DOHH2 (cell line): ENCODE results near the gene PPP1R15A.
A peak's percentile ranks its signal among the peaks of the same experiment; 100 is the strongest.
"Not testable (repeated sequence)": the region's sequence is repeated elsewhere in the genome, so short reads cannot be mapped to it uniquely, and the experiment has no call there.

Experiments used
- H3F3A ChIP-seq: fragments of 200-600 bp; sonication (generic), shearing (Covaris generic); 2 replicates; pipeline ENCODE4 v1.6.0; 2016; ENCODE audit warnings: antibody characterized with exemption, mild to moderate bottlenecking; ENCODE audit not compliant: control insufficient read depth, insufficient read depth
- H3K27ac ChIP-seq: fragments of 200-600 bp; sonication (generic); 2 replicates; pipeline ENCODE4 v1.5.1; 2014; ENCODE audit warnings: low read depth, mild to moderate bottlenecking, low read length, moderate library complexity
- H3K27me3 ChIP-seq: fragments of 200-600 bp; sonication (generic); 2 replicates; pipeline ENCODE4 v1.6.1; 2014; ENCODE audit warnings: mild to moderate bottlenecking, low read length, mixed read lengths; ENCODE audit not compliant: control insufficient read depth
- H3K36me3 ChIP-seq: fragments of 200-600 bp; sonication (generic); 2 replicates; pipeline ENCODE4 v1.6.1; 2014; ENCODE audit warnings: mild to moderate bottlenecking, low read length, moderate library complexity, mixed read lengths; ENCODE audit not compliant: control insufficient read depth
- H3K4me1 ChIP-seq: fragments of 200-600 bp; sonication (generic); 2 replicates; pipeline ENCODE4 v1.6.1; 2014; ENCODE audit warnings: mild to moderate bottlenecking, low read length, mixed read lengths; ENCODE audit not compliant: control insufficient read depth
- H3K4me2 ChIP-seq: fragments of 200-600 bp; sonication (generic); 2 replicates; pipeline ENCODE4 v1.6.0; 2014; ENCODE audit warnings: mild to moderate bottlenecking, low read length, moderate library complexity
- H3K4me3 ChIP-seq: fragments of 200-600 bp; sonication (generic); 2 replicates; pipeline ENCODE4 v1.5.1; 2014; ENCODE audit warnings: mild to moderate bottlenecking, low read length, mixed read lengths
- H3K79me2 ChIP-seq: fragments of 200-600 bp; sonication (generic); 2 replicates; pipeline ENCODE4 v1.6.1; 2014; ENCODE audit warnings: mild to moderate bottlenecking, low read length, mixed read lengths; ENCODE audit not compliant: control insufficient read depth
- H3K9me2 ChIP-seq: fragments of 200-600 bp; sonication (generic); replicated peaks from 2 replicates; pipeline ENCODE4 v1.6.1; 2014; ENCODE audit warnings: mild to moderate bottlenecking, low read length, mixed read lengths; ENCODE audit not compliant: control insufficient read depth
- H3K9me3 ChIP-seq: fragments of 200-600 bp; sonication (generic); 2 replicates; pipeline ENCODE4 v1.6.1; 2014; ENCODE audit warnings: antibody characterized with exemption, low read length, mixed read lengths; ENCODE audit not compliant: control insufficient read depth, insufficient read depth
- H4K20me1 ChIP-seq: fragments of 200-600 bp; sonication (generic); 2 replicates; pipeline ENCODE4 v1.6.0; 2014; ENCODE audit warnings: low read depth, mild to moderate bottlenecking, antibody characterized with exemption, low read length, moderate library complexity; ENCODE audit not compliant: control insufficient read depth, insufficient read depth
- EZH2phosphoT487 ChIP-seq: fragments of 200-600 bp; sonication (generic); IDR thresholded peaks from 2 replicates; pipeline ENCODE4 v1.6.1; 2017; ENCODE audit warnings: borderline replicate concordance, mild to moderate bottlenecking, antibody characterized with exemption, low read length, moderate library complexity, mixed read lengths
- TF ChIP-seq, protein P1 (sequence below): fragments of 200-600 bp; sonication (generic); IDR thresholded peaks from one replicate; pipeline ENCODE4 v1.5.1; 2014; ENCODE audit warnings: antibody characterized with exemption, mild to moderate bottlenecking, low read depth, low read length; ENCODE audit not compliant: poor library complexity, severe bottlenecking

PPP1R15A gene

DNA sequence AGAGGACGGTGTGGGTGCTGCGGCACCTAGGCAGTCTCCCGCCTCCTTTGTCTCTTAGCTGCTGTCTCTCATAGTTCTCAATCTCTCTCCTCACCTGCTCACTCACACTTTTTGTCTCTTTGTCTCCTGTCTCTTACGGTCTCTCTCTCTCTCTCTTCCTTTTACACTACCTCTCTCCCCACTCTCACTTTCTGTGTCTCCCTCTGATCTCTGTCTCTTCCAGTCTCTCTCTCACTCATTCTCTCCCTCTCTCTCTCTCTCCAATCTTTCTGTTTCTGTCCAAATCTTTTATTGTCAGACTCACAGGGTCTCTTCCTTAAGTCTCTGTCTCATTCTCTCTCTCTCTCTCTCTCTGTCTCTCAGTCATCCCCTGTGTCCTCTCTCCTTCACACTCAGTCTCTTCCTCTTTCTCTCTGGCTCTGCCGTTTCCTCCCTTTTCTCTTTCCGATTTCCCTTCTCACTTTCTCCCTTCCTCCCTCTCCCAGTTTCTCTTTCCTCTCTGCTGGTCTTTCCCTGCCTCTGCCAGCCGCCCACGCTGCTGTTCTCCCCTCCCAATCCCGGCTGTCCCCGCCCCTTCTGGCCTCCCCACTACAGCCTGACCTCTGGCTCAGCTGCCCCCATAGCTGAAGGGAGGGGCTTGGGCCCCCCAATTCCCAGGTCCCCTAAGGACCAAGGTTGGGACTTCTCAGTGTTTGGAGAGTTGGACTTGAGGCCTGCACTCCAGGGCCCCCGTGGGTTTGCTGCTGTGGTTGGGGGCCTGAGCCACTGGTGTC, 3.9 kb upstream of the PPP1R15A start, which contains the start of gene PLEKHA4:
Gene PLEKHA4, minus strand, starts transcription at position 504 of the 773 bp plus-strand sequence. CDS start 997 bp downstream, outside the sequence.
- Histone ChIP-seq H3K9me2 (no peaks in the 10 kb centered on the region), H3K9me3 (no peaks in the 10 kb centered on the region), H3K4me1 (peaks cover 35% of the 10 kb centered on the region), H3K27ac (no peak within 1 kb of the TSS), H3K4me2 (peak within 1 kb of the TSS; percentile 40), H3K36me3 (peaks cover 10% of the 10 kb centered on the region), H3F3A (peaks cover 3% of the 10 kb centered on the region), H4K20me1 (peaks cover 7% of the 10 kb centered on the region; the same call in 1 of the 2 replicates), H3K4me3 (peak within 1 kb of the TSS; percentile 31), H3K27me3 (no peaks in the 10 kb centered on the region), H3K79me2 (peaks cover 11% of the 10 kb centered on the region)
- TF ChIP-seq, protein P1, sequence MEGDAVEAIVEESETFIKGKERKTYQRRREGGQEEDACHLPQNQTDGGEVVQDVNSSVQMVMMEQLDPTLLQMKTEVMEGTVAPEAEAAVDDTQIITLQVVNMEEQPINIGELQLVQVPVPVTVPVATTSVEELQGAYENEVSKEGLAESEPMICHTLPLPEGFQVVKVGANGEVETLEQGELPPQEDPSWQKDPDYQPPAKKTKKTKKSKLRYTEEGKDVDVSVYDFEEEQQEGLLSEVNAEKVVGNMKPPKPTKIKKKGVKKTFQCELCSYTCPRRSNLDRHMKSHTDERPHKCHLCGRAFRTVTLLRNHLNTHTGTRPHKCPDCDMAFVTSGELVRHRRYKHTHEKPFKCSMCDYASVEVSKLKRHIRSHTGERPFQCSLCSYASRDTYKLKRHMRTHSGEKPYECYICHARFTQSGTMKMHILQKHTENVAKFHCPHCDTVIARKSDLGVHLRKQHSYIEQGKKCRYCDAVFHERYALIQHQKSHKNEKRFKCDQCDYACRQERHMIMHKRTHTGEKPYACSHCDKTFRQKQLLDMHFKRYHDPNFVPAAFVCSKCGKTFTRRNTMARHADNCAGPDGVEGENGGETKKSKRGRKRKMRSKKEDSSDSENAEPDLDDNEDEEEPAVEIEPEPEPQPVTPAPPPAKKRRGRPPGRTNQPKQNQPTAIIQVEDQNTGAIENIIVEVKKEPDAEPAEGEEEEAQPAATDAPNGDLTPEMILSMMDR, result no peak
- TF ChIP-seq EZH2phosphoT487, result no peak

DNA sequence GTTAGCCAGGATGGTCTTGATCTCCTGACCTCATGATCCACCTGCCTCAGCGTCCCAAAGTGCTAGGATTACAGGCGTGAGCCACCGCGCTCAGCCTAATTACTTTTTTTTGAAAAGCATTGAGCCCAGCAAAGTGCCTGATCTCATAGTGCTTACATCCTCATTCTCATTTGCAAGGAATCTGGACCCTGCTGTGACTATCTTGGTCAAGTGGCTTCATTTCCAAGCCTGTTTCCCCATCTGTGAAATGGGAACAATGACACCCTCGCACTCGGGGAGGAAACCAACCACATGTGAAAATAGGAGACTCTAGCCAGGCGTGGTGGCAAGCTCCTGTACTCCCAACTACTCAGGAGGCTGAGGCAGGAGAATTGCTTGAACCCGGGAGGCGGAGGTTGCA, 2.2 kb upstream of the PPP1R15A start:
- H3K27me3 ChIP-seq, result no peaks in the 10 kb centered on the region

DNA sequence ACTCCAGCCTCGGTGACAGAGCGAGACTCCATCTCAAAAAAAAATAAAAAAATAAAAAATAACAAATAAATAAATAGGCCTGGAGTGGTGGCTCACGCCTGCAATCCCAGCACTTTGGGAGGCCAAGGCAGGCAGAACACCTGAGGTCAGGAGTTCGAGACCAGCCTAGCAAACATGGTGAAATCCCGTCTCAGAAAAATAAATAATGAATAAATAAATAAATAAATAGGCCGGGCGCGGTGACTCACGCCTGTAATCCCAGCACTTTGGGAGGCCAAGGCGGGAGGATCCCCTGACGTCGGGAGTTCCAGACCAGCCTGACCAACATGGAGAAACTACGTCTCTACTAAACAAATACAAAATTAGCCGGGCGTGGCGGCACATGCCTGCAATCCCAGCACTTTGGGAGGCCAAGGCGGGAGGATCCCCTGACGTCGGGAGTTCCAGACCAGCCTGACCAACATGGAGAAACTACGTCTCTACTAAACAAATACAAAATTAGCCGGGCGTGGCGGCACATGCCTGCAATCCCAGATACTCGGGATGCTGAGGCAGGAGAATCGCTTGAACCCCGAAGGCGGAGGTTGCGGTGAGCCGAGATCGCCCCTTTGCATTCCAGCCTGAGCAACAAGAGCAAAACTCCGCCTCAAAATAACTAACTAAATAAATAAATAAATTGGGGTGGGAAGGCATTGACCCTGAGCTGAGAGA, 595 bp upstream of the PPP1R15A start:
- Histone ChIP-seq H3K79me2 (peaks cover 32% of the 10 kb centered on the region), H3K4me2 (peak overlapping the region; percentile 92), H3K4me1 (peaks cover 50% of the 10 kb centered on the region), H3K36me3 (peaks cover 40% of the 10 kb centered on the region), H3F3A (peaks cover 34% of the 10 kb centered on the region), H4K20me1 (peaks cover 16% of the 10 kb centered on the region; the same call in 1 of the 2 replicates), H3K4me3 (peak overlapping the region; percentile 100; the same call in 1 of the 2 replicates)
- not testable (repeated sequence) for H3K9me3 ChIP-seq, H3K9me2 ChIP-seq, H3K27me3 ChIP-seq, H3K27ac ChIP-seq

More for the DNA sequence above, 2.2 kb upstream of the PPP1R15A start:
- peaks cover 46% of the 10 kb centered on the region for H3K4me1 ChIP-seq
- no peak for TF ChIP-seq EZH2phosphoT487
- TF ChIP-seq, protein P1, result no peak
- H3F3A ChIP-seq, result peaks cover 21% of the 10 kb centered on the region
- no peaks in the 10 kb centered on the region for H3K9me2 ChIP-seq
- peaks cover 27% of the 10 kb centered on the region for H3K36me3 ChIP-seq
- no peaks in the 10 kb centered on the region for H3K9me3 ChIP-seq
- no peak overlapping the region for H3K27ac ChIP-seq
- H3K4me3 ChIP-seq, result no peak overlapping the region
- H3K4me2 ChIP-seq, result no peak overlapping the region
- H3K79me2 ChIP-seq, result peaks cover 28% of the 10 kb centered on the region
- H4K20me1 ChIP-seq, result peaks cover 16% of the 10 kb centered on the region; the same call in 1 of the 2 replicates
